Transverse colon (tissue), 4 donors: ENCODE results near the gene KIAA1217.

ENCODE experiments used
- POLR2AphosphoS5 ChIP-seq, 3 donors: sonication (generic); formaldehyde crosslinking; IDR thresholded peaks; one replicate each; pipeline ENCODE4 v1.6.1; 2016; ENCODE audit warnings: antibody characterized with exemption in 3 of 3
- TF ChIP-seq, protein P1 (sequence below), 5 experiments: fragments of 200-600 bp in 3 of 5; fragments of 450-650 bp in 2 of 5; sonication (generic) in 3 of 5; IDR thresholded peaks; 1 replicate in 2 of 5; 2 replicates in 3 of 5; pipeline ENCODE4 v1.5.1; 2016 to 2017; ENCODE audit warnings: antibody characterized with exemption in 5 of 5, inconsistent platforms in 3 of 5, mild to moderate bottlenecking in 2 of 5, moderate library complexity in 1 of 5

DNA sequence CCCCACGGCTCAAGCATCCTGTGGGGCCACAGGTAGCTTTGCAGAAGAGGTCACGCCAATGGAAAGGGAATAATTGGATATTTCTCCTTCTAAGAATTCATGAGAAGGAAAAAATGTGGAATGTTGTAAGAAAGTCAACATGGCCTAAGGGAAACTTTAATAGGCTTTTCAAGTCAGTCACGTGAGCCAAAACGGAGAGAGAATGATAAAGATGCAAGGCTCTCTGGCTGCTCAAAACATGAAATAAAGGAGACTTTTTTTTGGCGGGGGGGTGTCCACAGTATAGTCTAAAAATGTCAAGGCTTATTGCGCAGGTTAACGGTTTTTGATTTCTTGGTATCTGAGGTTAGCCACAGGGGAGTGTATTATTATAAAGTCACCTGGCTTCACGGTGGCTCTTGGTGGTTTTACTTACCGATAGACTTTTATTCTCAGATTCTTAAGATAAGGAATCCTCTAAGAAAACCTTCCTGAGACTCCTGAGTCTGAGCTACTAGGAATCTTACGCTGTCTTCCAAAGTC lies 366.6 kb downstream of the KIAA1217 start:
- TF ChIP-seq POLR2AphosphoS5 (IDR thresholded peaks at IDR 0.05), result no peak
- TF ChIP-seq, protein P1, sequence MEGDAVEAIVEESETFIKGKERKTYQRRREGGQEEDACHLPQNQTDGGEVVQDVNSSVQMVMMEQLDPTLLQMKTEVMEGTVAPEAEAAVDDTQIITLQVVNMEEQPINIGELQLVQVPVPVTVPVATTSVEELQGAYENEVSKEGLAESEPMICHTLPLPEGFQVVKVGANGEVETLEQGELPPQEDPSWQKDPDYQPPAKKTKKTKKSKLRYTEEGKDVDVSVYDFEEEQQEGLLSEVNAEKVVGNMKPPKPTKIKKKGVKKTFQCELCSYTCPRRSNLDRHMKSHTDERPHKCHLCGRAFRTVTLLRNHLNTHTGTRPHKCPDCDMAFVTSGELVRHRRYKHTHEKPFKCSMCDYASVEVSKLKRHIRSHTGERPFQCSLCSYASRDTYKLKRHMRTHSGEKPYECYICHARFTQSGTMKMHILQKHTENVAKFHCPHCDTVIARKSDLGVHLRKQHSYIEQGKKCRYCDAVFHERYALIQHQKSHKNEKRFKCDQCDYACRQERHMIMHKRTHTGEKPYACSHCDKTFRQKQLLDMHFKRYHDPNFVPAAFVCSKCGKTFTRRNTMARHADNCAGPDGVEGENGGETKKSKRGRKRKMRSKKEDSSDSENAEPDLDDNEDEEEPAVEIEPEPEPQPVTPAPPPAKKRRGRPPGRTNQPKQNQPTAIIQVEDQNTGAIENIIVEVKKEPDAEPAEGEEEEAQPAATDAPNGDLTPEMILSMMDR (IDR thresholded peaks at IDR 0.05), result no peak
